CD4-positive, alpha-beta memory T cell (primary cell): ENCODE data around the gene SETD2. TPM values are rescaled to one million over a fixed set of nuclear protein-coding genes. Genes with fewer than 3 reads are reported as not detected.

Experiments
- polyA plus RNA-seq, 2 donors: library from polyadenylated mRNA; unstranded; fragments of 300-500 nt; fragmentation: Illumina TruSeq; gene quantifications; one replicate each; pipeline ENCODE4 v1.2.3, GENCODE V29; 2021
- total RNA-seq, 2 experiments: library from RNA; stranded (reverse); gene quantifications; one replicate each; pipeline ENCODE4 v1.2.3, GENCODE V29; 2021

The SETD2 gene
- total and polyA plus RNA-seq, 4 experiments from 2014 or later, result 3.4 to 74.1 (median 50.0) TPM

Other genes with a start within 250 kb of the SETD2 start
- gene CCDC12, start 187.4 kb downstream of the SETD2 start, total RNA-seq, result 10 to 100 TPM; 59.3 to 59.4 TPM
- 100 to 1,000 TPM in 1 of 2 donors, 10 to 100 TPM in 1; 86.5 to 102 TPM for gene CCDC12, start 187.4 kb downstream of the SETD2 start, polyA plus RNA-seq
- 100 to 1,000 TPM; 144 to 147 TPM for gene NBEAL2, start 184.4 kb downstream of the SETD2 start, total RNA-seq
- gene NBEAL2, start 184.4 kb downstream of the SETD2 start, polyA plus RNA-seq, result 10 to 100 TPM in 1 of 2 donors, 1 to 10 TPM in 1; 4.5 to 16.0 TPM
- 1 to 10 TPM; 2.3 to 3.2 TPM for gene KIF9, start 118.7 kb upstream of the SETD2 start, total RNA-seq
- gene KIF9, start 118.7 kb upstream of the SETD2 start, polyA plus RNA-seq, result 1 to 10 TPM; 3.8 to 4.4 TPM
- 10 to 100 TPM; 21.8 to 26.7 TPM for gene KLHL18, start 118.8 kb upstream of the SETD2 start, total RNA-seq
- 10 to 100 TPM; 17.0 to 19.8 TPM for gene KLHL18, start 118.8 kb upstream of the SETD2 start, polyA plus RNA-seq
- 10 to 100 TPM; 50.0 to 53.9 TPM for gene PTPN23, start 216.9 kb upstream of the SETD2 start, total RNA-seq
- 1 to 10 TPM in 1 of 2 donors, under 1 TPM in 1; 0.46 to 4.3 TPM for gene PTPN23, start 216.9 kb upstream of the SETD2 start, polyA plus RNA-seq